Liver (tissue), 9 donors: Measurements from ENCODE around the gene ADORA2A. TPM values are rescaled to one million over a fixed set of nuclear protein-coding genes. Genes with fewer than 3 reads are reported as not detected.

Experiments
- DNase-seq: peaks from one replicate; pipeline ENCODE4 v3.0.0-alpha.2; 2017; ENCODE audit warnings: low spot score
- H3K27ac ChIP-seq, 2 donors: one replicate each; pipeline ENCODE4 v1.7.0; 2013; ENCODE audit warnings: inconsistent platforms in 2 of 2, low read length in 2 of 2, control low read depth in 1 of 2, low read depth in 1 of 2, mild to moderate bottlenecking in 1 of 2
- H3K27me3 ChIP-seq, 4 donors: one replicate each; pipeline versions ENCODE4 v1.6.1 to v1.7.0; 2013; ENCODE audit warnings: low read length in 3 of 4, inconsistent platforms in 1 of 4, mild to moderate bottlenecking in 1 of 4, moderate library complexity in 1 of 4; ENCODE audit not compliant: control insufficient read depth in 4 of 4, insufficient read depth in 4 of 4
- H3K36me3 ChIP-seq, 4 donors: one replicate each; pipeline versions ENCODE4 v1.6.1 to v1.7.0; 2013; ENCODE audit warnings: low read length in 3 of 4, mild to moderate bottlenecking in 3 of 4, low read depth in 1 of 4, moderate library complexity in 1 of 4; ENCODE audit not compliant: control insufficient read depth in 4 of 4, insufficient read depth in 3 of 4
- H3K4me1 ChIP-seq, 4 donors: one replicate each; pipeline versions ENCODE4 v1.6.1 to v1.7.0; 2013; ENCODE audit warnings: low read length in 3 of 4, mild to moderate bottlenecking in 3 of 4, moderate library complexity in 1 of 4; ENCODE audit not compliant: control insufficient read depth in 4 of 4, insufficient read depth in 4 of 4
- H3K4me3 ChIP-seq, 3 donors: one replicate each; pipeline versions ENCODE4 v1.6.1 to v1.7.0; 2013; ENCODE audit warnings: low read length in 3 of 3, control low read depth in 1 of 3, low read depth in 1 of 3, mild to moderate bottlenecking in 1 of 3
- H3K9ac ChIP-seq, 2 donors: one replicate each; pipeline ENCODE4 v1.7.0; 2013; ENCODE audit warnings: low read length in 2 of 2, mild to moderate bottlenecking in 2 of 2, moderate library complexity in 2 of 2, control low read depth in 1 of 2, low read depth in 1 of 2
- H3K9me3 ChIP-seq, 4 donors: one replicate each; pipeline versions ENCODE4 v1.6.1 to v1.7.0; 2013; ENCODE audit warnings: low read length in 3 of 4; ENCODE audit not compliant: control insufficient read depth in 4 of 4
- EGR1 ChIP-seq, 2 donors: IDR thresholded peaks; 2 replicates each; pipeline ENCODE4 v1.6.1; 2016 to 2018; ENCODE audit warnings: antibody characterized with exemption in 2 of 2, low read depth in 2 of 2
- FOXA1 ChIP-seq: IDR thresholded peaks from 2 replicates; pipeline ENCODE4 v1.6.1; 2016; ENCODE audit warnings: antibody characterized with exemption
- GABPA ChIP-seq, 2 donors: IDR thresholded peaks in 1 of 2; conservative IDR thresholded peaks in 1 of 2; 2 replicates each; pipeline ENCODE4 v1.6.1; 2016; ENCODE audit warnings: antibody characterized with exemption in 2 of 2, mild to moderate bottlenecking in 1 of 2, moderate library complexity in 1 of 2
- HNF4A ChIP-seq, 2 donors: conservative IDR thresholded peaks; 2 replicates each; pipeline ENCODE4 v1.6.1; 2016; ENCODE audit warnings: antibody characterized with exemption in 2 of 2, mild to moderate bottlenecking in 2 of 2
- HNF4G ChIP-seq: IDR thresholded peaks from 2 replicates; pipeline ENCODE4 v1.6.1; 2016; ENCODE audit warnings: antibody characterized with exemption
- JUND ChIP-seq, 2 donors: IDR thresholded peaks; 2 replicates each; pipeline ENCODE4 v1.6.1; 2016; ENCODE audit warnings: antibody characterized with exemption in 2 of 2
- NR2F2 ChIP-seq: IDR thresholded peaks from 2 replicates; pipeline ENCODE4 v1.6.1; 2016; ENCODE audit warnings: antibody characterized with exemption
- RAD21 ChIP-seq, 2 donors: IDR thresholded peaks; 2 replicates each; pipeline ENCODE4 v1.6.1; 2016; ENCODE audit warnings: antibody characterized with exemption in 2 of 2, mild to moderate bottlenecking in 2 of 2
- RXRA ChIP-seq, 2 donors: IDR thresholded peaks; 2 replicates each; pipeline ENCODE4 v1.6.1; 2017 to 2018; ENCODE audit warnings: antibody characterized with exemption in 2 of 2, mild to moderate bottlenecking in 1 of 2
- SP1 ChIP-seq: IDR thresholded peaks from 2 replicates; pipeline ENCODE4 v1.6.1; 2018; ENCODE audit warnings: antibody characterized with exemption, mild to moderate bottlenecking
- TAF1 ChIP-seq: conservative IDR thresholded peaks from 2 replicates; pipeline ENCODE4 v1.6.1; 2016; ENCODE audit warnings: antibody characterized with exemption, mild to moderate bottlenecking
- YY1 ChIP-seq: IDR thresholded peaks from 2 replicates; pipeline ENCODE4 v1.6.1; 2016; ENCODE audit warnings: antibody characterized with exemption, mild to moderate bottlenecking
- WGBS: extraction: QIAGEN DNeasy Blood & Tissue Kit; methylation state at CpG from one replicate; pipeline ENCODE4 v1.1.7; 2013; 5-methylcytosine and 5-hydroxymethylcytosine counted together
- polyA plus RNA-seq, 2 donors: library from polyadenylated mRNA; stranded (reverse) in 1 of 2; unstranded in 1 of 2; fragments of 200-250 nt in 1 of 2; fragments of >200 nt in 1 of 2; fragmentation: Nextera tagmentation in 1 of 2; extraction: Ambion mirVana in 1 of 2; gene quantifications; one replicate each; pipeline versions ENCODE4 v1.2.1 to v1.2.3, GENCODE V29; 2013 to 2015
- total RNA-seq, 2 donors: library from RNA; depleted of rRNA; stranded (reverse); fragments of >200 nt; gene quantifications; one replicate each; pipeline ENCODE4 v1.2.3, GENCODE V29; 2014
- TF ChIP-seq, protein P1 (sequence below): IDR thresholded peaks from 2 replicates; pipeline ENCODE4 v1.6.1; 2016; ENCODE audit warnings: antibody characterized with exemption
- TF ChIP-seq, protein P2 (sequence below): IDR thresholded peaks from 2 replicates; pipeline ENCODE4 v1.6.1; 2016; ENCODE audit warnings: antibody characterized with exemption, mild to moderate bottlenecking
- TF ChIP-seq, protein P3 (sequence below): fragments of 150-350 bp; IDR thresholded peaks from 2 replicates; pipeline ENCODE4 v1.5.1; 2017; ENCODE audit warnings: improper control_type of control experiment, low read depth, low read length; ENCODE audit not compliant: missing input control
- TF ChIP-seq, protein P4 (sequence below): IDR thresholded peaks from 2 replicates; pipeline ENCODE4 v1.6.1; 2016; ENCODE audit warnings: antibody characterized with exemption
- donor health status: healthy.
- donor health status: healthy.
- donor health status: healthy.
- donor health status: healthy.
- donor health status: healthy.

The ADORA2A gene
- total and polyA plus RNA-seq, 4 donors, result 3.4 to 5.4 (median 3.9) TPM

DNA sequence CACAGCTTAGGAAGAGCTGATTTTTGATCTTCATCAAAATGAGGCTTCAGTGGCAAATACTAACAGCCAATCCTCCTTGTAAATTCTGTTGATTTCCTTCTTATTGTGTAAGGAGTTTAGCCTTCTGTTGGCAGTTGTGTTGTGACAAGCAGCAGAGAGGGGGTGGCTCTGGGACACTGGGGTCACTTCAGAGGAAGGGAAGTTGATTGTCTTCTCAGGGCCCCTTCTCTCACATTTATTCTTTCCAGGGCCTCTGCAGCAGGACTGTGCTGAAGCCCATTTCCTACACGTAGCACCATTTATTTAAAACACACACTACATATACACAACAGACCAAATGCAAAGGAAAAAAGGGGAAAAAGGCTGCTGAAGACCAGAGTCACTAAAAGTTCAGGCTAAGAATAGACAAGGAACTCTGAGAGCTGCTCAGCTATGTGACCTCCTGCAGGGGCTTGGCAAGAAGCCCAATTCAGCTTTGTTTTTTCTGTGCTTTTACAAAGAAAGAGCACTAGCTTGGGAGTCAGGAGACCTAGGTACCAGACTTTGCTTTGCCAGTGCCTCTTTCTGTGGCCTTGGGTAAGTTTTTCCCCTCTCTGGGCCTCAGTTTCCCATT lies 39.4 kb downstream of the ADORA2A start:
- 62% methylated on average over 1 of the region's 1 CpG for WGBS
- peak overlapping the region; percentile 11 to 54 for H3K27ac ChIP-seq
- H3K9me3 ChIP-seq, result no peaks in the 10 kb centered on the region
- H3K36me3 ChIP-seq, result peaks cover 2 to 12% (median 8%) of the 10 kb centered on the region in 4 donors
- H3K4me3 ChIP-seq, result no peak overlapping the region
- no peaks in the 10 kb centered on the region for H3K27me3 ChIP-seq
- no peak for DNase-seq
- H3K4me1 ChIP-seq, result peaks cover 0 to 9% (median 3%) of the 10 kb centered on the region in 4 donors
- H3K9ac ChIP-seq, result no peak overlapping the region
- TF ChIP-seq TAF1 (no peak), GABPA (IDR thresholded peaks at IDR 0.05 in 1 of 2, conservative IDR thresholded peaks at IDR 0.05 in 1 of 2) (no peak), HNF4G (no peak), SP1 (no peak), RAD21 (IDR thresholded peaks at IDR 0.05) (peak in 1 of 2 donors; percentile 10), NR2F2 (peak; percentile 95), JUND (IDR thresholded peaks at IDR 0.05) (no peak), RXRA (IDR thresholded peaks at IDR 0.05) (peak; percentile 67 to 72), EGR1 (IDR thresholded peaks at IDR 0.05; ENCODE audit: low read depth in 2 of 2) (no peak), YY1 (no peak)
- TF ChIP-seq, protein P1, sequence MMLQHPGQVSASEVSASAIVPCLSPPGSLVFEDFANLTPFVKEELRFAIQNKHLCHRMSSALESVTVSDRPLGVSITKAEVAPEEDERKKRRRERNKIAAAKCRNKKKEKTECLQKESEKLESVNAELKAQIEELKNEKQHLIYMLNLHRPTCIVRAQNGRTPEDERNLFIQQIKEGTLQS, result no peak
- TF ChIP-seq, protein P2, sequence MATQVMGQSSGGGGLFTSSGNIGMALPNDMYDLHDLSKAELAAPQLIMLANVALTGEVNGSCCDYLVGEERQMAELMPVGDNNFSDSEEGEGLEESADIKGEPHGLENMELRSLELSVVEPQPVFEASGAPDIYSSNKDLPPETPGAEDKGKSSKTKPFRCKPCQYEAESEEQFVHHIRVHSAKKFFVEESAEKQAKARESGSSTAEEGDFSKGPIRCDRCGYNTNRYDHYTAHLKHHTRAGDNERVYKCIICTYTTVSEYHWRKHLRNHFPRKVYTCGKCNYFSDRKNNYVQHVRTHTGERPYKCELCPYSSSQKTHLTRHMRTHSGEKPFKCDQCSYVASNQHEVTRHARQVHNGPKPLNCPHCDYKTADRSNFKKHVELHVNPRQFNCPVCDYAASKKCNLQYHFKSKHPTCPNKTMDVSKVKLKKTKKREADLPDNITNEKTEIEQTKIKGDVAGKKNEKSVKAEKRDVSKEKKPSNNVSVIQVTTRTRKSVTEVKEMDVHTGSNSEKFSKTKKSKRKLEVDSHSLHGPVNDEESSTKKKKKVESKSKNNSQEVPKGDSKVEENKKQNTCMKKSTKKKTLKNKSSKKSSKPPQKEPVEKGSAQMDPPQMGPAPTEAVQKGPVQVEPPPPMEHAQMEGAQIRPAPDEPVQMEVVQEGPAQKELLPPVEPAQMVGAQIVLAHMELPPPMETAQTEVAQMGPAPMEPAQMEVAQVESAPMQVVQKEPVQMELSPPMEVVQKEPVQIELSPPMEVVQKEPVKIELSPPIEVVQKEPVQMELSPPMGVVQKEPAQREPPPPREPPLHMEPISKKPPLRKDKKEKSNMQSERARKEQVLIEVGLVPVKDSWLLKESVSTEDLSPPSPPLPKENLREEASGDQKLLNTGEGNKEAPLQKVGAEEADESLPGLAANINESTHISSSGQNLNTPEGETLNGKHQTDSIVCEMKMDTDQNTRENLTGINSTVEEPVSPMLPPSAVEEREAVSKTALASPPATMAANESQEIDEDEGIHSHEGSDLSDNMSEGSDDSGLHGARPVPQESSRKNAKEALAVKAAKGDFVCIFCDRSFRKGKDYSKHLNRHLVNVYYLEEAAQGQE, result no peak
- TF ChIP-seq, protein P3, sequence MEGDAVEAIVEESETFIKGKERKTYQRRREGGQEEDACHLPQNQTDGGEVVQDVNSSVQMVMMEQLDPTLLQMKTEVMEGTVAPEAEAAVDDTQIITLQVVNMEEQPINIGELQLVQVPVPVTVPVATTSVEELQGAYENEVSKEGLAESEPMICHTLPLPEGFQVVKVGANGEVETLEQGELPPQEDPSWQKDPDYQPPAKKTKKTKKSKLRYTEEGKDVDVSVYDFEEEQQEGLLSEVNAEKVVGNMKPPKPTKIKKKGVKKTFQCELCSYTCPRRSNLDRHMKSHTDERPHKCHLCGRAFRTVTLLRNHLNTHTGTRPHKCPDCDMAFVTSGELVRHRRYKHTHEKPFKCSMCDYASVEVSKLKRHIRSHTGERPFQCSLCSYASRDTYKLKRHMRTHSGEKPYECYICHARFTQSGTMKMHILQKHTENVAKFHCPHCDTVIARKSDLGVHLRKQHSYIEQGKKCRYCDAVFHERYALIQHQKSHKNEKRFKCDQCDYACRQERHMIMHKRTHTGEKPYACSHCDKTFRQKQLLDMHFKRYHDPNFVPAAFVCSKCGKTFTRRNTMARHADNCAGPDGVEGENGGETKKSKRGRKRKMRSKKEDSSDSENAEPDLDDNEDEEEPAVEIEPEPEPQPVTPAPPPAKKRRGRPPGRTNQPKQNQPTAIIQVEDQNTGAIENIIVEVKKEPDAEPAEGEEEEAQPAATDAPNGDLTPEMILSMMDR, result no peak
- TF ChIP-seq, protein P4, sequence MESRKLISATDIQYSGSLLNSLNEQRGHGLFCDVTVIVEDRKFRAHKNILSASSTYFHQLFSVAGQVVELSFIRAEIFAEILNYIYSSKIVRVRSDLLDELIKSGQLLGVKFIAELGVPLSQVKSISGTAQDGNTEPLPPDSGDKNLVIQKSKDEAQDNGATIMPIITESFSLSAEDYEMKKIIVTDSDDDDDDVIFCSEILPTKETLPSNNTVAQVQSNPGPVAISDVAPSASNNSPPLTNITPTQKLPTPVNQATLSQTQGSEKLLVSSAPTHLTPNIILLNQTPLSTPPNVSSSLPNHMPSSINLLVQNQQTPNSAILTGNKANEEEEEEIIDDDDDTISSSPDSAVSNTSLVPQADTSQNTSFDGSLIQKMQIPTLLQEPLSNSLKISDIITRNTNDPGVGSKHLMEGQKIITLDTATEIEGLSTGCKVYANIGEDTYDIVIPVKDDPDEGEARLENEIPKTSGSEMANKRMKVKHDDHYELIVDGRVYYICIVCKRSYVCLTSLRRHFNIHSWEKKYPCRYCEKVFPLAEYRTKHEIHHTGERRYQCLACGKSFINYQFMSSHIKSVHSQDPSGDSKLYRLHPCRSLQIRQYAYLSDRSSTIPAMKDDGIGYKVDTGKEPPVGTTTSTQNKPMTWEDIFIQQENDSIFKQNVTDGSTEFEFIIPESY, result no peak

DNA sequence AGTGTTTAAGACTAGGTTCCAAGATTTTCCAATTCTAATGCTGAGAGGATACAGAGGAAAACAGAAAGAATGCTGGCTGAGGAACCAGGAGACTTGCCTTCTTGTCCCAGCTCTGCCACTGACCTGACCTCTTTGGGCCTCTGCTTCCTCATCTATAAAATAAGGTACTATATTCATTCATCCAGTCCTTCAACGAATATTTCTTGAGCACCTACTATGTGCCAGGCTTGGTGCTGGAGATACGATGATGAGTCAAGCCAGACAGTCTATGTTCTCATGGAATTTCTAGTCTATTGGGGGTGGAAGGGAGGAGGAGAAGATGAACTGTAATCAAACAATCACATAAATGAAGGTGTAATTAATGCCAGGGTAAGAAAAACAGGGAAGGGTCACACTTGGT lies 39.9 kb downstream of the ADORA2A start:
- WGBS, result 71% methylated on average over 2 of the region's 2 CpGs
- no peak for TF ChIP-seq FOXA1
- no peak for TF ChIP-seq HNF4A (conservative IDR thresholded peaks at IDR 0.05)
- TF ChIP-seq RXRA (IDR thresholded peaks at IDR 0.05), result no peak
- no peak for DNase-seq
- H3K27ac ChIP-seq, result peak overlapping the region; percentile 11 to 45
- H3K9me3 ChIP-seq, result no peaks in the 10 kb centered on the region
- H3K27me3 ChIP-seq, result no peaks in the 10 kb centered on the region
- no peak overlapping the region for H3K9ac ChIP-seq
- H3K36me3 ChIP-seq, result peaks cover 2 to 12% (median 8%) of the 10 kb centered on the region in 4 donors
- H3K4me3 ChIP-seq, result no peak overlapping the region
- H3K4me1 ChIP-seq, result peaks cover 0 to 9% (median 3%) of the 10 kb centered on the region in 4 donors
